GM19455 (cell line): ENCODE results near the gene MTX1.

Source experiments
- ATAC-seq: cut with Tn5 transposase; IDR thresholded peaks from one replicate; pipeline ENCODE4 v1.9.1; 2021; ENCODE audit not compliant: unreplicated experiment

MTX1 gene

GRCh38 chr1:155173478-155174323 is 34.8 kb upstream of the MTX1 start, which contains the start of gene TRIM46:
Gene TRIM46, plus strand, starts transcription at chr1:155173849. Its CDS starts 118 bp downstream, at chr1:155173967.
- no peak for ATAC-seq

- no peak for ATAC-seq
Measured at GRCh38 chr1:155174324-155175280, 33.9 kb upstream of the MTX1 start.

GRCh38 chr1:155175281-155175926 is 33.1 kb upstream of the MTX1 start:
- no peak for ATAC-seq

- no peak for ATAC-seq
Measured at GRCh38 chr1:155175927-155176371, 32.5 kb upstream of the MTX1 start.

GRCh38 chr1:155176544-155177071 is 31.9 kb upstream of the MTX1 start:
- ATAC-seq, result no peak

- no peak for ATAC-seq
Measured at GRCh38 chr1:155177192-155177917, 31.1 kb upstream of the MTX1 start.

GRCh38 chr1:155177918-155178281 is 30.6 kb upstream of the MTX1 start:
- ATAC-seq, result no peak

- ATAC-seq, result no peak
Measured at GRCh38 chr1:155178441-155179111, 29.9 kb upstream of the MTX1 start.

- ATAC-seq, result no peak
Measured at GRCh38 chr1:155179112-155180031, 29.1 kb upstream of the MTX1 start.

- no peak for ATAC-seq
Measured at GRCh38 chr1:155181371-155182051, 27.0 kb upstream of the MTX1 start.

- no peak for ATAC-seq
Measured at GRCh38 chr1:155182052-155182550, 26.4 kb upstream of the MTX1 start.

GRCh38 chr1:155183775-155184221 is 24.7 kb upstream of the MTX1 start:
- ATAC-seq, result no peak

GRCh38 chr1:155184351-155184811 is 24.1 kb upstream of the MTX1 start:
- ATAC-seq, result no peak

GRCh38 chr1:155184835-155185782 is 23.4 kb upstream of the MTX1 start:
- ATAC-seq, result peak; percentile 88

GRCh38 chr1:155185783-155186066 is 22.8 kb upstream of the MTX1 start:
- no peak for ATAC-seq

- ATAC-seq, result no peak
Measured at GRCh38 chr1:155186067-155186793, 22.3 kb upstream of the MTX1 start.
